Esophagus muscularis mucosa (tissue), 4 donors: ENCODE data around the gene TTLL4. TPM values are rescaled to one million over a fixed set of nuclear protein-coding genes. Genes with fewer than 3 reads are reported as not detected.

ENCODE experiments used
- DNase-seq: peaks from one replicate; pipeline ENCODE4 v3.0.0-alpha.2; 2017; ENCODE audit errors: extremely low spot score
- H3K27ac ChIP-seq, 4 donors: fragments of 200-600 bp; sonication (generic); replicated peaks in 1 of 4; 1 replicate in 3 of 4; 2 replicates in 1 of 4; pipeline ENCODE4 v1.5.1; 2016 to 2019; ENCODE audit warnings: mild to moderate bottlenecking in 1 of 4
- H3K27me3 ChIP-seq, 4 donors: fragments of 200-600 bp; sonication (generic); one replicate each; pipeline versions ENCODE4 v1.5.1 to v1.6.0; 2016 to 2019
- H3K36me3 ChIP-seq, 4 donors: fragments of 200-600 bp; sonication (generic); one replicate each; pipeline ENCODE4 v1.5.1; 2016 to 2019
- H3K4me1 ChIP-seq, 4 donors: fragments of 200-600 bp; sonication (generic); one replicate each; pipeline ENCODE4 v1.5.1; 2016 to 2019
- H3K4me3 ChIP-seq, 4 donors: fragments of 200-600 bp; sonication (generic); 1 replicate in 2 of 4; 2 replicates in 2 of 4; pipeline ENCODE4 v1.5.1; 2016 to 2019; ENCODE audit warnings: mild to moderate bottlenecking in 4 of 4, moderate library complexity in 1 of 4
- H3K9me3 ChIP-seq, 4 donors: fragments of 200-600 bp; sonication (generic); 1 replicate in 3 of 4; 2 replicates in 1 of 4; pipeline ENCODE4 v1.5.1; 2016 to 2019
- EP300 ChIP-seq: sonication (generic); formaldehyde crosslinking; IDR thresholded peaks from one replicate; pipeline ENCODE4 v1.6.1; 2017; ENCODE audit warnings: antibody characterized with exemption
- POLR2A ChIP-seq: fragments of 450-650 bp; IDR thresholded peaks from one replicate; pipeline ENCODE4 v1.6.1; 2017; ENCODE audit warnings: antibody characterized with exemption, moderate library complexity, mild to moderate bottlenecking, low read depth
- POLR2AphosphoS5 ChIP-seq, 2 donors: sonication (generic); formaldehyde crosslinking; IDR thresholded peaks; one replicate each; pipeline ENCODE4 v1.6.1; 2017; ENCODE audit warnings: antibody characterized with exemption in 2 of 2
- WGBS: methylation state at CpG from one replicate; pipeline ENCODE4 v1.1.5; 2018; 5-methylcytosine and 5-hydroxymethylcytosine counted together
- intact Hi-C: fragments of 100-400 bp; cut with DNase I; formaldehyde crosslinking; loops from one replicate; pipeline ENCODE4 v1.15.1; 2023
- total RNA-seq, 4 donors: library from RNA; depleted of rRNA; stranded (reverse); fragments of >200 nt; gene quantifications; one replicate each; pipeline versions ENCODE4 v1.1.0 to v1.2.1, GENCODE V29; 2016
- TF ChIP-seq, protein P1 (sequence below), 3 experiments: fragments of 200-600 bp in 2 of 3; fragments of 450-650 bp in 1 of 3; sonication (generic) in 2 of 3; IDR thresholded peaks; one replicate each; pipeline ENCODE4 v1.5.1; 2017 to 2019; ENCODE audit warnings: antibody characterized with exemption in 3 of 3, mild to moderate bottlenecking in 2 of 3, moderate library complexity in 1 of 3

Gene TTLL4
- total RNA-seq, 4 donors from 2014 or later = 5.8 to 11.3 (median 8.3) TPM

GRCh38 chr2:218744615-218745014 lies 34.0 kb downstream of the TTLL4 start:
- Histone ChIP-seq H3K4me1 (peaks cover 0 to 15% (median 5%) of the 10 kb centered on the region in 4 donors), H3K27ac (peak overlapping the region in 2 of 4 donors; percentile 24 to 57), H3K27me3 (no peaks in the 10 kb centered on the region), H3K9me3 (no peaks in the 10 kb centered on the region), H3K36me3 (peaks cover 38 to 70% (median 62%) of the 10 kb centered on the region in 4 donors), H3K4me3 (no peak overlapping the region)
- intact Hi-C loops = no loop called here
- TF ChIP-seq POLR2AphosphoS5 (IDR thresholded peaks at IDR 0.05) = no peak
- no peak for TF ChIP-seq EP300
- DNase-seq = no peak
- 59% methylated on average over 3 of the region's 3 CpGs for WGBS

GRCh38 chr2:218745160-218745558 lies 34.5 kb downstream of the TTLL4 start:
- Histone ChIP-seq H3K4me3 (no peak overlapping the region), H3K27me3 (no peaks in the 10 kb centered on the region), H3K9me3 (no peaks in the 10 kb centered on the region), H3K36me3 (peaks cover 41 to 72% (median 62%) of the 10 kb centered on the region in 4 donors), H3K27ac (peak overlapping the region in 3 of 4 donors; percentile 3 to 57 (median 32)), H3K4me1 (peaks cover 0 to 15% (median 5%) of the 10 kb centered on the region in 4 donors)
- TF ChIP-seq POLR2A (no peak), EP300 (no peak), POLR2AphosphoS5 (IDR thresholded peaks at IDR 0.05) (no peak)
- TF ChIP-seq, protein P1, sequence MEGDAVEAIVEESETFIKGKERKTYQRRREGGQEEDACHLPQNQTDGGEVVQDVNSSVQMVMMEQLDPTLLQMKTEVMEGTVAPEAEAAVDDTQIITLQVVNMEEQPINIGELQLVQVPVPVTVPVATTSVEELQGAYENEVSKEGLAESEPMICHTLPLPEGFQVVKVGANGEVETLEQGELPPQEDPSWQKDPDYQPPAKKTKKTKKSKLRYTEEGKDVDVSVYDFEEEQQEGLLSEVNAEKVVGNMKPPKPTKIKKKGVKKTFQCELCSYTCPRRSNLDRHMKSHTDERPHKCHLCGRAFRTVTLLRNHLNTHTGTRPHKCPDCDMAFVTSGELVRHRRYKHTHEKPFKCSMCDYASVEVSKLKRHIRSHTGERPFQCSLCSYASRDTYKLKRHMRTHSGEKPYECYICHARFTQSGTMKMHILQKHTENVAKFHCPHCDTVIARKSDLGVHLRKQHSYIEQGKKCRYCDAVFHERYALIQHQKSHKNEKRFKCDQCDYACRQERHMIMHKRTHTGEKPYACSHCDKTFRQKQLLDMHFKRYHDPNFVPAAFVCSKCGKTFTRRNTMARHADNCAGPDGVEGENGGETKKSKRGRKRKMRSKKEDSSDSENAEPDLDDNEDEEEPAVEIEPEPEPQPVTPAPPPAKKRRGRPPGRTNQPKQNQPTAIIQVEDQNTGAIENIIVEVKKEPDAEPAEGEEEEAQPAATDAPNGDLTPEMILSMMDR (IDR thresholded peaks at IDR 0.05) = no peak
- 79% methylated on average over 5 of the region's 5 CpGs for WGBS
- intact Hi-C loops = no loop called here
- no peak for DNase-seq

DNA sequence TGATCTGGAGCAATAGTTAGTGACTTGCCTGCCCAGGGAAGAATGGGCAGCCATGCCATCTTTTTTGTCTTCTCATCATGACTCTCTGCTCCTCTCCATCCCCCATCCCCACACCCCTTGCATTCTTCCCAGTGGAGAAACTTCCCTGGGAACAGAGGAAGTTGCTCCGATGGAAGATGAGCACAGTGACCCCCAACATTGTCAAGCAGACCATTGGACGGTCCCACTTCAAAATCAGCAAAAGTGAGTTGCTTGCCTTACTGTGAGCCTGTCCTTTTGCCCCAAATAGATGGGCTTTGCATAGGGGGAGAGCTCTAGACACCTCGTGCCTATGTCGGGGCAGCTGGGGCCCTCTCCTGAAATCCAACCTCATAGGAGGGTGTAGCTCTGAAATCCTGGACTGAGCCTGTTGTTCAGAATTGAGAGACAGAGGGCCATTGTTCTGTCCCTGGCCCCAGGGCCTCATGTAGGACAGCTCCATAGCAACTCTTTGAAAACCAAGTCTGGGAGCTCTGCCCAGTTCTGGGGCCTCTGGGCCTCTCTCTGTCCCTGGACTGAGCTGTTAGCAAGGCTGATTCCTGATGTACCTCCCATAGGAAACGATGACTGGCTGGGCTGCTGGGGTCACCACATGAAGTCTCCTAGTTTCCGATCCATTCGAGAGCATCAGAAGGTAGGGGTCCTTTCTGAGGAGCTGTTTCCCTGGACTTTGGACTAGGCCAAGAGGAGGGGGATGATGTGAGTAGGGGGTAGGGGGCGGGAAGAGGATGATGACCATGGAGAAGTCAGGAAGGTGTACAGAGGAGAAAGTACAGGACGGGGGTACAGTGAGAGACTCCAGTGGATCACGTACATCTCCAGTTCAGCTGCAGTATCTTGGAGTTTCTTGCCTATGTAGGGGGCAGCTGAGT lies 35.2 kb downstream of the TTLL4 start:
- Histone ChIP-seq H3K9me3 (no peaks in the 10 kb centered on the region), H3K27ac (peak overlapping the region; percentile 3 to 57 (median 40)), H3K27me3 (no peaks in the 10 kb centered on the region), H3K36me3 (peaks cover 35 to 72% (median 62%) of the 10 kb centered on the region in 4 donors), H3K4me3 (no peak overlapping the region), H3K4me1 (peaks cover 0 to 15% (median 5%) of the 10 kb centered on the region in 4 donors)
- intact Hi-C loops = no loop called here
- 85% methylated on average over 9 of the region's 10 CpGs for WGBS
- no peak for DNase-seq
- no peak for TF ChIP-seq EP300
- TF ChIP-seq POLR2AphosphoS5 (IDR thresholded peaks at IDR 0.05) = no peak
- TF ChIP-seq, protein P1 (IDR thresholded peaks at IDR 0.05) = no peak
- no peak for TF ChIP-seq POLR2A

GRCh38 chr2:218746470-218746795 lies 35.8 kb downstream of the TTLL4 start:
- peaks cover 0 to 15% (median 5%) of the 10 kb centered on the region in 4 donors for H3K4me1 ChIP-seq
- H3K27ac ChIP-seq = peak overlapping the region in 3 of 4 donors; percentile 31 to 57 (median 50)
- H3K4me3 ChIP-seq = no peak overlapping the region
- no peaks in the 10 kb centered on the region for H3K27me3 ChIP-seq
- H3K36me3 ChIP-seq = peaks cover 33 to 71% (median 62%) of the 10 kb centered on the region in 4 donors
- TF ChIP-seq, protein P1 (IDR thresholded peaks at IDR 0.05) = no peak
- TF ChIP-seq POLR2A (no peak), POLR2AphosphoS5 (IDR thresholded peaks at IDR 0.05) (no peak), EP300 (no peak)
- intact Hi-C loops = no loop called here
- 95% methylated on average over 1 of the region's 1 CpG for WGBS
- H3K9me3 ChIP-seq = no peaks in the 10 kb centered on the region
- DNase-seq = no peak

DNA sequence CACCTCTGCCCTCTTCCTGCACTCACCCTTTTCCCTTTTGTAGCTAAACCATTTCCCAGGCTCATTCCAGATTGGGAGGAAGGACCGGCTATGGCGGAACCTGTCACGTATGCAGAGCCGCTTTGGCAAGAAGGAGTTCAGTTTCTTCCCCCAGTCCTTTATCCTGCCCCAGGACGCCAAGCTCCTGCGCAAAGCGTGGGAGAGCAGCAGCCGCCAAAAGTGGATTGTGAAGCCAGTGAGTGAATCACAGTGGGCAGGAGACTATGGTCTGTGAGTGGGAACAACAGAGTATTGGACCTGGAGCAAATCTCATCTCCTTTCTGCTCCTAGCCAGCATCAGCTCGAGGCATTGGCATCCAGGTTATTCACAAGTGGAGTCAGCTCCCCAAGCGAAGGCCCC lies 36.3 kb downstream of the TTLL4 start:
- Histone ChIP-seq H3K9me3 (no peaks in the 10 kb centered on the region), H3K4me1 (peaks cover 0 to 15% (median 5%) of the 10 kb centered on the region in 4 donors), H3K27me3 (no peaks in the 10 kb centered on the region), H3K27ac (peak overlapping the region in 1 of 4 donors; percentile 57), H3K36me3 (peaks cover 33 to 71% (median 65%) of the 10 kb centered on the region in 4 donors), H3K4me3 (no peak overlapping the region)
- TF ChIP-seq EP300 = no peak
- DNase-seq = no peak
- intact Hi-C loops = no loop called here
- 96% methylated on average over 10 of the region's 10 CpGs for WGBS
